GM23338 (cell line): ENCODE data around the gene OGA. TPM values are rescaled to one million over a fixed set of nuclear protein-coding genes. Genes with fewer than 3 reads are reported as not detected.

ENCODE experiments used
- ATAC-seq: fragments of 200-7000 bp; cut with Tn5 transposase; 3 replicates; pipeline ENCODE4 v1.9.1; 2020
- DNase-seq: peaks from one replicate; pipeline ENCODE4 v3.0.0-alpha.2; 2015; ENCODE audit warnings: low spot score
- H2AFZ ChIP-seq: fragments of 200-600 bp; sonication (generic); 2 replicates; pipeline ENCODE4 v1.8.0; 2016; ENCODE audit warnings: antibody characterized with exemption, mild to moderate bottlenecking, moderate library complexity
- H3F3A ChIP-seq: fragments of 200-600 bp; sonication (generic); replicated peaks from 2 replicates; pipeline ENCODE4 v1.8.0; 2017; ENCODE audit warnings: antibody characterized with exemption, mixed run types, low read depth
- H3K27ac ChIP-seq: fragments of 200-600 bp; sonication (generic); 2 replicates; pipeline ENCODE4 v1.6.1; 2016; ENCODE audit warnings: low read depth
- H3K27me3 ChIP-seq: fragments of 200-600 bp; sonication (generic); 2 replicates; pipeline ENCODE4 v1.8.0; 2016; ENCODE audit warnings: mild to moderate bottlenecking, mixed run types, moderate library complexity; ENCODE audit not compliant: insufficient read depth
- H3K36me3 ChIP-seq: fragments of 200-600 bp; sonication (generic); 2 replicates; pipeline ENCODE4 v1.8.0; 2016; ENCODE audit warnings: mild to moderate bottlenecking; ENCODE audit not compliant: insufficient read depth
- H3K4me1 ChIP-seq: fragments of 200-600 bp; sonication (generic); 2 replicates; pipeline ENCODE4 v1.8.0; 2016; ENCODE audit warnings: mild to moderate bottlenecking, moderate library complexity; ENCODE audit not compliant: insufficient read depth
- H3K4me2 ChIP-seq: fragments of 200-600 bp; sonication (generic); 2 replicates; pipeline ENCODE4 v1.7.1; 2017; ENCODE audit warnings: mixed run types
- H3K4me3 ChIP-seq: fragments of 200-600 bp; sonication (generic); 2 replicates; pipeline ENCODE4 v1.6.1; 2016; ENCODE audit warnings: mixed run types
- H3K79me2 ChIP-seq: fragments of 200-600 bp; sonication (generic); replicated peaks from 2 replicates; pipeline ENCODE4 v1.8.0; 2017; ENCODE audit warnings: mild to moderate bottlenecking; ENCODE audit not compliant: insufficient read depth
- H3K9me2 ChIP-seq: fragments of 200-600 bp; sonication (generic); 2 replicates; pipeline ENCODE4 v1.8.0; 2017; ENCODE audit not compliant: insufficient read depth
- H4K20me1 ChIP-seq: fragments of 200-600 bp; sonication (generic); replicated peaks from 2 replicates; pipeline ENCODE4 v1.8.0; 2017; ENCODE audit warnings: mild to moderate bottlenecking; ENCODE audit not compliant: insufficient read depth
- H3K27ac Mint-ChIP-seq: 2 replicates; pipeline ENCODE4 v1.8.0; 2020; ENCODE audit warnings: inconsistent platforms, mild to moderate bottlenecking, moderate library complexity, mixed read lengths
- H3K27me3 Mint-ChIP-seq: 3 replicates; pipeline ENCODE4 v1.8.0; 2022; ENCODE audit warnings: low read depth, mild to moderate bottlenecking, moderate library complexity, mixed read lengths, inconsistent platforms; ENCODE audit not compliant: insufficient read depth, poor library complexity
- H3K36me3 Mint-ChIP-seq: 3 replicates; pipeline ENCODE4 v1.8.0; 2021; ENCODE audit warnings: low read depth, mild to moderate bottlenecking, inconsistent platforms, moderate library complexity, mixed read lengths
- H3K4me1 Mint-ChIP-seq: 3 replicates; pipeline ENCODE4 v1.8.0; 2020; ENCODE audit warnings: mild to moderate bottlenecking, inconsistent platforms, mixed read lengths
- H3K4me3 Mint-ChIP-seq: 3 replicates; pipeline ENCODE4 v1.8.0; 2021; ENCODE audit warnings: moderate library complexity, mild to moderate bottlenecking, inconsistent platforms, mixed read lengths
- H3K9me3 Mint-ChIP-seq: 3 replicates; pipeline ENCODE4 v1.8.0; 2020; ENCODE audit warnings: moderate library complexity, mild to moderate bottlenecking, inconsistent platforms, mixed read lengths
- CREB1 ChIP-seq: fragments of 250-450 bp; sonication (Bioruptor Pico); IDR thresholded peaks from 2 replicates; pipeline ENCODE4 v1.5.0; 2020; ENCODE audit warnings: low read depth, mild to moderate bottlenecking, moderate library complexity
- CTCF ChIP-seq, 2 experiments: fragments of 200-600 bp in 1 of 2; sonication (generic) in 1 of 2; conservative IDR thresholded peaks; 2 replicates each; pipeline versions ENCODE4 v1.5.1 to v1.6.1; 2016 to 2017; ENCODE audit warnings: antibody characterized with exemption in 2 of 2, low read depth in 2 of 2, mild to moderate bottlenecking in 2 of 2, moderate library complexity in 1 of 2
- EZH2 ChIP-seq: fragments of 200-600 bp; sonication (generic); IDR thresholded peaks from one replicate; pipeline ENCODE4 v1.8.0; 2017; ENCODE audit warnings: antibody characterized with exemption, mild to moderate bottlenecking, low read depth; ENCODE audit not compliant: unreplicated experiment
- EZH2phosphoT487 ChIP-seq: fragments of 200-600 bp; sonication (generic); IDR thresholded peaks from one replicate; pipeline ENCODE4 v1.8.1; 2018; ENCODE audit warnings: antibody characterized with exemption; ENCODE audit not compliant: unreplicated experiment
- JUNB ChIP-seq: IDR thresholded peaks from one replicate; pipeline ENCODE4 v1.6.1; 2016; ENCODE audit warnings: antibody characterized with exemption; ENCODE audit not compliant: unreplicated experiment
- NANOG ChIP-seq: IDR thresholded peaks from 2 replicates; pipeline ENCODE4 v1.6.1; 2016; ENCODE audit warnings: antibody characterized with exemption, borderline replicate concordance
- POLR2AphosphoS5 ChIP-seq: IDR thresholded peaks from 2 replicates; pipeline ENCODE4 v1.6.1; 2016; ENCODE audit warnings: antibody characterized with exemption, low read depth
- STAT1 ChIP-seq: IDR thresholded peaks from one replicate; pipeline ENCODE4 v1.6.1; 2016; ENCODE audit warnings: antibody characterized with exemption; ENCODE audit not compliant: unreplicated experiment
- ZNF114 ChIP-seq: fragments of 250-450 bp; sonication (Bioruptor Pico); IDR thresholded peaks from 2 replicates; pipeline ENCODE4 v1.5.0; 2020; ENCODE audit warnings: mild to moderate bottlenecking, moderate library complexity
- ZNF331 ChIP-seq: fragments of 250-450 bp; sonication (Bioruptor Pico); IDR thresholded peaks from 2 replicates; pipeline ENCODE4 v1.5.0; 2020; ENCODE audit warnings: low read depth, mild to moderate bottlenecking, moderate library complexity
- polyA plus RNA-seq: library from polyadenylated mRNA; unstranded; fragments of >200 nt; fragmentation: Nextera tagmentation; extraction: Ambion mirVana; gene quantifications from 2 replicates; pipeline ENCODE4 v1.2.1, GENCODE V29; 2016
- total RNA-seq: library from RNA; depleted of rRNA; stranded (reverse); fragments of >200 nt; shearing (Covaris generic); gene quantifications from 2 replicates; pipeline ENCODE4 v1.2.3, GENCODE V29; 2014
- TF ChIP-seq, protein P1 (sequence below): IDR thresholded peaks from one replicate; pipeline ENCODE4 v1.6.1; 2018; ENCODE audit warnings: antibody characterized with exemption; ENCODE audit not compliant: unreplicated experiment
- TF ChIP-seq, protein P2 (sequence below): IDR thresholded peaks from 2 replicates; pipeline ENCODE4 v1.6.1; 2016; ENCODE audit warnings: antibody characterized with exemption
- TF ChIP-seq, protein P3 (sequence below): fragments of 250-450 bp; sonication (Bioruptor Pico); IDR thresholded peaks from 2 replicates; pipeline ENCODE4 v1.5.0; 2020; ENCODE audit warnings: mild to moderate bottlenecking, moderate library complexity

The OGA gene
- total and polyA plus RNA-seq, 2 experiments from 2014 or later: 68.4 to 131 TPM

GRCh38 chr10:101803511-101803910 lies 14.7 kb downstream of the OGA start:
- H2AFZ ChIP-seq: no peak overlapping the region
- H3F3A ChIP-seq: peaks cover 7% of the 10 kb centered on the region; the same call in 1 of the 2 replicates
- H3K4me1 ChIP-seq: no peaks in the 10 kb centered on the region
- no peak for TF ChIP-seq EZH2phosphoT487
- no peak for TF ChIP-seq JUNB
- TF ChIP-seq STAT1: no peak
- TF ChIP-seq, protein P1, sequence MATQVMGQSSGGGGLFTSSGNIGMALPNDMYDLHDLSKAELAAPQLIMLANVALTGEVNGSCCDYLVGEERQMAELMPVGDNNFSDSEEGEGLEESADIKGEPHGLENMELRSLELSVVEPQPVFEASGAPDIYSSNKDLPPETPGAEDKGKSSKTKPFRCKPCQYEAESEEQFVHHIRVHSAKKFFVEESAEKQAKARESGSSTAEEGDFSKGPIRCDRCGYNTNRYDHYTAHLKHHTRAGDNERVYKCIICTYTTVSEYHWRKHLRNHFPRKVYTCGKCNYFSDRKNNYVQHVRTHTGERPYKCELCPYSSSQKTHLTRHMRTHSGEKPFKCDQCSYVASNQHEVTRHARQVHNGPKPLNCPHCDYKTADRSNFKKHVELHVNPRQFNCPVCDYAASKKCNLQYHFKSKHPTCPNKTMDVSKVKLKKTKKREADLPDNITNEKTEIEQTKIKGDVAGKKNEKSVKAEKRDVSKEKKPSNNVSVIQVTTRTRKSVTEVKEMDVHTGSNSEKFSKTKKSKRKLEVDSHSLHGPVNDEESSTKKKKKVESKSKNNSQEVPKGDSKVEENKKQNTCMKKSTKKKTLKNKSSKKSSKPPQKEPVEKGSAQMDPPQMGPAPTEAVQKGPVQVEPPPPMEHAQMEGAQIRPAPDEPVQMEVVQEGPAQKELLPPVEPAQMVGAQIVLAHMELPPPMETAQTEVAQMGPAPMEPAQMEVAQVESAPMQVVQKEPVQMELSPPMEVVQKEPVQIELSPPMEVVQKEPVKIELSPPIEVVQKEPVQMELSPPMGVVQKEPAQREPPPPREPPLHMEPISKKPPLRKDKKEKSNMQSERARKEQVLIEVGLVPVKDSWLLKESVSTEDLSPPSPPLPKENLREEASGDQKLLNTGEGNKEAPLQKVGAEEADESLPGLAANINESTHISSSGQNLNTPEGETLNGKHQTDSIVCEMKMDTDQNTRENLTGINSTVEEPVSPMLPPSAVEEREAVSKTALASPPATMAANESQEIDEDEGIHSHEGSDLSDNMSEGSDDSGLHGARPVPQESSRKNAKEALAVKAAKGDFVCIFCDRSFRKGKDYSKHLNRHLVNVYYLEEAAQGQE: no peak
- no peak for TF ChIP-seq NANOG
- TF ChIP-seq ZNF114 (CRISPR knock-in tag): no peak
- TF ChIP-seq EZH2: no peak
- TF ChIP-seq CTCF (conservative IDR thresholded peaks at IDR 0.05; ENCODE audit: low read depth in 2 of 2): no peak
- TF ChIP-seq POLR2AphosphoS5: no peak
- no peak for TF ChIP-seq CREB1 (CRISPR knock-in tag)
- no peak for TF ChIP-seq ZNF331 (CRISPR knock-in tag)
- TF ChIP-seq, protein P2, sequence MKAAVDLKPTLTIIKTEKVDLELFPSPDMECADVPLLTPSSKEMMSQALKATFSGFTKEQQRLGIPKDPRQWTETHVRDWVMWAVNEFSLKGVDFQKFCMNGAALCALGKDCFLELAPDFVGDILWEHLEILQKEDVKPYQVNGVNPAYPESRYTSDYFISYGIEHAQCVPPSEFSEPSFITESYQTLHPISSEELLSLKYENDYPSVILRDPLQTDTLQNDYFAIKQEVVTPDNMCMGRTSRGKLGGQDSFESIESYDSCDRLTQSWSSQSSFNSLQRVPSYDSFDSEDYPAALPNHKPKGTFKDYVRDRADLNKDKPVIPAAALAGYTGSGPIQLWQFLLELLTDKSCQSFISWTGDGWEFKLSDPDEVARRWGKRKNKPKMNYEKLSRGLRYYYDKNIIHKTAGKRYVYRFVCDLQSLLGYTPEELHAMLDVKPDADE: no peak
- TF ChIP-seq, protein P3, sequence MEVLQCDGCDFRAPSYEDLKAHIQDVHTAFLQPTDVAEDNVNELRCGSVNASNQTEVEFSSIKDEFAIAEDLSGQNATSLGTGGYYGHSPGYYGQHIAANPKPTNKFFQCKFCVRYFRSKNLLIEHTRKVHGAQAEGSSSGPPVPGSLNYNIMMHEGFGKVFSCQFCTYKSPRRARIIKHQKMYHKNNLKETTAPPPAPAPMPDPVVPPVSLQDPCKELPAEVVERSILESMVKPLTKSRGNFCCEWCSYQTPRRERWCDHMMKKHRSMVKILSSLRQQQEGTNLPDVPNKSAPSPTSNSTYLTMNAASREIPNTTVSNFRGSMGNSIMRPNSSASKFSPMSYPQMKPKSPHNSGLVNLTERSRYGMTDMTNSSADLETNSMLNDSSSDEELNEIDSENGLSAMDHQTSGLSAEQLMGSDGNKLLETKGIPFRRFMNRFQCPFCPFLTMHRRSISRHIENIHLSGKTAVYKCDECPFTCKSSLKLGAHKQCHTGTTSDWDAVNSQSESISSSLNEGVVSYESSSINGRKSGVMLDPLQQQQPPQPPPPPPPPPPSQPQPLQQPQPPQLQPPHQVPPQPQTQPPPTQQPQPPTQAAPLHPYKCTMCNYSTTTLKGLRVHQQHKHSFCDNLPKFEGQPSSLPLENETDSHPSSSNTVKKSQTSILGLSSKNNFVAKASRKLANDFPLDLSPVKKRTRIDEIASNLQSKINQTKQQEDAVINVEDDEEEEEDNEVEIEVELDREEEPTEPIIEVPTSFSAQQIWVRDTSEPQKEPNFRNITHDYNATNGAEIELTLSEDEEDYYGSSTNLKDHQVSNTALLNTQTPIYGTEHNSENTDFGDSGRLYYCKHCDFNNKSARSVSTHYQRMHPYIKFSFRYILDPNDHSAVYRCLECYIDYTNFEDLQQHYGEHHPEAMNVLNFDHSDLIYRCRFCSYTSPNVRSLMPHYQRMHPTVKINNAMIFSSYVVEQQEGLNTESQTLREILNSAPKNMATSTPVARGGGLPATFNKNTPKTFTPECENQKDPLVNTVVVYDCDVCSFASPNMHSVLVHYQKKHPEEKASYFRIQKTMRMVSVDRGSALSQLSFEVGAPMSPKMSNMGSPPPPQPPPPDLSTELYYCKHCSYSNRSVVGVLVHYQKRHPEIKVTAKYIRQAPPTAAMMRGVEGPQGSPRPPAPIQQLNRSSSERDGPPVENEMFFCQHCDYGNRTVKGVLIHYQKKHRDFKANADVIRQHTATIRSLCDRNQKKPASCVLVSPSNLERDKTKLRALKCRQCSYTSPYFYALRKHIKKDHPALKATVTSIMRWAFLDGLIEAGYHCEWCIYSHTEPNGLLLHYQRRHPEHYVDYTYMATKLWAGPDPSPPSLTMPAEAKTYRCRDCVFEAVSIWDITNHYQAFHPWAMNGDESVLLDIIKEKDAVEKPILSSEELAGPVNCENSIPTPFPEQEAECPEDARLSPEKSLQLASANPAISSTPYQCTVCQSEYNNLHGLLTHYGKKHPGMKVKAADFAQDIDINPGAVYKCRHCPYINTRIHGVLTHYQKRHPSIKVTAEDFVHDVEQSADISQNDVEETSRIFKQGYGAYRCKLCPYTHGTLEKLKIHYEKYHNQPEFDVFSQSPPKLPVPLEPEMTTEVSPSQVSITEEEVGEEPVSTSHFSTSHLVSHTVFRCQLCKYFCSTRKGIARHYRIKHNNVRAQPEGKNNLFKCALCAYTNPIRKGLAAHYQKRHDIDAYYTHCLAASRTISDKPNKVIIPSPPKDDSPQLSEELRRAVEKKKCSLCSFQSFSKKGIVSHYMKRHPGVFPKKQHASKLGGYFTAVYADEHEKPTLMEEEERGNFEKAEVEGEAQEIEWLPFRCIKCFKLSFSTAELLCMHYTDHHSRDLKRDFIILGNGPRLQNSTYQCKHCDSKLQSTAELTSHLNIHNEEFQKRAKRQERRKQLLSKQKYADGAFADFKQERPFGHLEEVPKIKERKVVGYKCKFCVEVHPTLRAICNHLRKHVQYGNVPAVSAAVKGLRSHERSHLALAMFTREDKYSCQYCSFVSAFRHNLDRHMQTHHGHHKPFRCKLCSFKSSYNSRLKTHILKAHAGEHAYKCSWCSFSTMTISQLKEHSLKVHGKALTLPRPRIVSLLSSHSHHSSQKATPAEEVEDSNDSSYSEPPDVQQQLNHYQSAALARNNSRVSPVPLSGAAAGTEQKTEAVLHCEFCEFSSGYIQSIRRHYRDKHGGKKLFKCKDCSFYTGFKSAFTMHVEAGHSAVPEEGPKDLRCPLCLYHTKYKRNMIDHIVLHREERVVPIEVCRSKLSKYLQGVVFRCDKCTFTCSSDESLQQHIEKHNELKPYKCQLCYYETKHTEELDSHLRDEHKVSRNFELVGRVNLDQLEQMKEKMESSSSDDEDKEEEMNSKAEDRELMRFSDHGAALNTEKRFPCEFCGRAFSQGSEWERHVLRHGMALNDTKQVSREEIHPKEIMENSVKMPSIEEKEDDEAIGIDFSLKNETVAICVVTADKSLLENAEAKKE (CRISPR knock-in tag): no peak
- H3K27ac ChIP-seq: no peak overlapping the region
- peaks cover 50% of the 10 kb centered on the region for H4K20me1 ChIP-seq
- Mint-ChIP-seq H3K36me3 (peaks cover 88% of the 10 kb centered on the region), H3K4me3 (no peak overlapping the region), H3K27me3 (peaks cover 4% of the 10 kb centered on the region), H3K4me1 (no peaks in the 10 kb centered on the region), H3K27ac (no peak overlapping the region; the same call in 1 of the 2 replicates), H3K9me3 (no peaks in the 10 kb centered on the region)
- ATAC-seq (no peak), DNase-seq (no peak)
- H3K79me2 ChIP-seq: peaks cover 70% of the 10 kb centered on the region
- no peaks in the 10 kb centered on the region for H3K9me2 ChIP-seq
- no peaks in the 10 kb centered on the region for H3K27me3 ChIP-seq
- no peak overlapping the region for H3K4me2 ChIP-seq
- H3K36me3 ChIP-seq: peaks cover 94% of the 10 kb centered on the region
- H3K4me3 ChIP-seq: no peak overlapping the region
